Smooth muscle cell of the coronary artery (primary cell): ENCODE data around the gene POLR1G. TPM values are rescaled to one million over a fixed set of nuclear protein-coding genes. Genes with fewer than 3 reads are reported as not detected.

Experiments
- total RNA-seq: library from RNA; depleted of rRNA; stranded (reverse); fragments of >200 nt; gene quantifications from 2 replicates; pipeline ENCODE4 v1.2.3, GENCODE V29; 2014; ENCODE audit warnings: low replicate concordance

POLR1G gene
- total RNA-seq: 2.8 and 7.7 TPM in 2 replicates

GRCh38 chr19:45406226-45407090 lies at the start of gene POLR1G:
Gene POLR1G (plus strand): TSS chr19:45406644. CDS start chr19:45406697, 53 bp downstream.

GRCh38 chr19:45370410-45371204 lies 35.8 kb upstream of the POLR1G start, which contains the start of gene ERCC2:
Gene ERCC2 (minus strand): TSS chr19:45370573. CDS start chr19:45370540, 33 bp downstream.

GRCh38 chr19:45404557-45405434 lies 1.6 kb upstream of the POLR1G start, which contains the start of gene PPP1R13L:
Gene PPP1R13L (minus strand): TSS chr19:45405069. CDS start chr19:45398318, 6,751 bp downstream.

GRCh38 chr19:45423589-45424190 lies 17.2 kb downstream of the POLR1G start, which contains the start of gene ERCC1:
Gene ERCC1 (minus strand): TSS chr19:45423917. CDS start chr19:45423374, 543 bp downstream.

Other genes with a start within 250 kb of the POLR1G start
- gene NKPD1, start 245.7 kb upstream of the POLR1G start, total RNA-seq: 0.08 and 0.23 TPM in 2 replicates
- 11.7 and 18.0 TPM in 2 replicates for gene TRAPPC6A, start 228.4 kb upstream of the POLR1G start, total RNA-seq
- 1.1 and 2.0 TPM in 2 replicates for gene BLOC1S3, start 227.9 kb upstream of the POLR1G start, total RNA-seq
- under 0.01 TPM in 1 of 2 replicates, not detected in the other for gene EXOC3L2, start 161.2 kb upstream of the POLR1G start, total RNA-seq
- 9.1 and 12.3 TPM in 2 replicates for gene MARK4, start 155.4 kb upstream of the POLR1G start, total RNA-seq
- gene CKM, start 83.8 kb upstream of the POLR1G start, total RNA-seq: not detected in 2 replicates
- gene KLC3, start 65.9 kb upstream of the POLR1G start, total RNA-seq: 0.23 TPM in 1 of 2 replicates, not detected in the other
- 20.2 and 21.0 TPM in 2 replicates for gene ERCC2, start 36.1 kb upstream of the POLR1G start, total RNA-seq
- gene PPP1R13L, start 1.6 kb upstream of the POLR1G start, total RNA-seq: 2.3 and 9.7 TPM in 2 replicates
- gene ERCC1, start 17.3 kb downstream of the POLR1G start, total RNA-seq: 27.5 and 94.3 TPM in 2 replicates
- gene FOSB, start 61.4 kb downstream of the POLR1G start, total RNA-seq: 0.94 and 6.2 TPM in 2 replicates
- gene RTN2, start 90.4 kb downstream of the POLR1G start, total RNA-seq: 5.3 and 8.1 TPM in 2 replicates
- 0.35 and 2.6 TPM in 2 replicates for gene PPM1N, start 91.8 kb downstream of the POLR1G start, total RNA-seq
- 11.2 and 81.0 TPM in 2 replicates for gene VASP, start 100.8 kb downstream of the POLR1G start, total RNA-seq
- 2.1 and 3.1 TPM in 2 replicates for gene OPA3, start 178.2 kb downstream of the POLR1G start, total RNA-seq
- gene GPR4, start 195.6 kb downstream of the POLR1G start, total RNA-seq: 0.23 TPM in 1 of 2 replicates, not detected in the other
- gene EML2, start 232.8 kb downstream of the POLR1G start, total RNA-seq: 33.4 and 64.9 TPM in 2 replicates